ENCODE measurements around the gene UCN.

DNA sequence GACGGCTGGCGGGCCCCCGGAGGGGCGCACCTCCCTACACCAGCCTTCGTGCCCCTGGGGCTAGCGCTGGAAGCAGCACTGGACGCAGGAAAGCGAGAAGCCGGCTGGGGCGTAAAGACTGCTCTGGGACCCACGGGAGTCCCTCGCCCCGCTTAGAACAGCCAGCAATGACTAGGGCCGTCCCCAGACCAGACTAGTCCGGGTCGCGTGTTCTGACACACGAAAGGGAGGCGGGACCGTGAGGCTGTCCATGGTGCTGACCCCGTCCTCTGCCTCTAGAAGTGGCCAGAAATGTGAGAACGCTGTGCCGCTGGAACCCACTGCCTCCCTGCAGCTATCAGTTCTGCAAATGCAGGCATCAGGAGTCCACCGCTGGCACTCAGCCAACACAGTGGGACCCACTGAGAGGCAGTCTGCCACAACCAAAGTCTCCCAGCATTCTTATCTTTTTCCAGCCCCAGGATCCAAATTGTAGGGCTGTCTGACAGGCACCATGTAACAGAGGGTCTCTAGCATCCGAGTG lies at the start of gene UCN:
- TF ChIP-seq POLR2A (IDR thresholded peaks at IDR 0.05), result no peak
- TF ChIP-seq, protein P1, sequence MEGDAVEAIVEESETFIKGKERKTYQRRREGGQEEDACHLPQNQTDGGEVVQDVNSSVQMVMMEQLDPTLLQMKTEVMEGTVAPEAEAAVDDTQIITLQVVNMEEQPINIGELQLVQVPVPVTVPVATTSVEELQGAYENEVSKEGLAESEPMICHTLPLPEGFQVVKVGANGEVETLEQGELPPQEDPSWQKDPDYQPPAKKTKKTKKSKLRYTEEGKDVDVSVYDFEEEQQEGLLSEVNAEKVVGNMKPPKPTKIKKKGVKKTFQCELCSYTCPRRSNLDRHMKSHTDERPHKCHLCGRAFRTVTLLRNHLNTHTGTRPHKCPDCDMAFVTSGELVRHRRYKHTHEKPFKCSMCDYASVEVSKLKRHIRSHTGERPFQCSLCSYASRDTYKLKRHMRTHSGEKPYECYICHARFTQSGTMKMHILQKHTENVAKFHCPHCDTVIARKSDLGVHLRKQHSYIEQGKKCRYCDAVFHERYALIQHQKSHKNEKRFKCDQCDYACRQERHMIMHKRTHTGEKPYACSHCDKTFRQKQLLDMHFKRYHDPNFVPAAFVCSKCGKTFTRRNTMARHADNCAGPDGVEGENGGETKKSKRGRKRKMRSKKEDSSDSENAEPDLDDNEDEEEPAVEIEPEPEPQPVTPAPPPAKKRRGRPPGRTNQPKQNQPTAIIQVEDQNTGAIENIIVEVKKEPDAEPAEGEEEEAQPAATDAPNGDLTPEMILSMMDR (IDR thresholded peaks at IDR 0.05 in 4 of 5, conservative IDR thresholded peaks at IDR 0.05 in 1 of 5), result no peak

All from gastrocnemius medialis (tissue), 4 donors.